Muscle layer of colon (tissue), 2 donors: ENCODE measurements around the gene REELD1.

Source experiments
- H3K27ac ChIP-seq: one replicate; pipeline ENCODE4 v1.7.0; 2013; ENCODE audit warnings: low read depth, mild to moderate bottlenecking, low read length, moderate library complexity
- H3K27me3 ChIP-seq, 2 donors: one replicate each; pipeline ENCODE4 v1.7.0; 2013; ENCODE audit warnings: low read length in 2 of 2, mild to moderate bottlenecking in 2 of 2; ENCODE audit not compliant: insufficient read depth in 2 of 2, control insufficient read depth in 1 of 2
- H3K36me3 ChIP-seq: one replicate; pipeline ENCODE4 v1.7.0; 2013; ENCODE audit warnings: mild to moderate bottlenecking, low read length; ENCODE audit not compliant: insufficient read depth
- H3K4me1 ChIP-seq: one replicate; pipeline ENCODE4 v1.7.0; 2013; ENCODE audit warnings: mild to moderate bottlenecking, low read length; ENCODE audit not compliant: insufficient read depth
- H3K4me3 ChIP-seq, 2 donors: one replicate each; pipeline ENCODE4 v1.7.0; 2013; ENCODE audit warnings: low read length in 2 of 2, low read depth in 1 of 2, mild to moderate bottlenecking in 1 of 2, moderate library complexity in 1 of 2
- H3K9ac ChIP-seq: one replicate; pipeline ENCODE4 v1.7.0; 2013; ENCODE audit warnings: low read length
- H3K9me3 ChIP-seq: one replicate; pipeline ENCODE4 v1.7.0; 2013; ENCODE audit warnings: mild to moderate bottlenecking, low read length
- donor health status: abdominal sarcoma.
- donor health status: Adenocarcinoma of cecum.

REELD1 gene

GRCh38 chr4:146186596-146186995 lies 27.7 kb upstream of the REELD1 start:
- Histone ChIP-seq H3K9me3 (no peaks in the 10 kb centered on the region), H3K4me3 (no peak overlapping the region), H3K27me3 (no peaks in the 10 kb centered on the region), H3K4me1 (peaks cover 10% of the 10 kb centered on the region), H3K9ac (no peak overlapping the region), H3K36me3 (peaks cover 25% of the 10 kb centered on the region), H3K27ac (no peak overlapping the region)

- H3K4me3 ChIP-seq = no peak overlapping the region
- peaks cover 24% of the 10 kb centered on the region for H3K36me3 ChIP-seq
- no peaks in the 10 kb centered on the region for H3K27me3 ChIP-seq
- H3K27ac ChIP-seq = no peak overlapping the region
- no peak overlapping the region for H3K9ac ChIP-seq
- H3K4me1 ChIP-seq = peaks cover 10% of the 10 kb centered on the region
- H3K9me3 ChIP-seq = no peaks in the 10 kb centered on the region
Measured at GRCh38 chr4:146190456-146190855, 23.9 kb upstream of the REELD1 start.

GRCh38 chr4:146191766-146192458 lies 22.4 kb upstream of the REELD1 start:
- Histone ChIP-seq H3K27me3 (no peaks in the 10 kb centered on the region), H3K4me1 (peaks cover 10% of the 10 kb centered on the region), H3K36me3 (peaks cover 19% of the 10 kb centered on the region), H3K27ac (no peak overlapping the region), H3K4me3 (no peak overlapping the region), H3K9ac (no peak overlapping the region), H3K9me3 (no peaks in the 10 kb centered on the region)

GRCh38 chr4:146193628-146194027 lies 20.7 kb upstream of the REELD1 start:
- Histone ChIP-seq H3K36me3 (peaks cover 8% of the 10 kb centered on the region), H3K4me1 (peaks cover 10% of the 10 kb centered on the region), H3K27ac (no peak overlapping the region), H3K9ac (no peak overlapping the region), H3K9me3 (no peaks in the 10 kb centered on the region), H3K27me3 (no peaks in the 10 kb centered on the region), H3K4me3 (no peak overlapping the region)

GRCh38 chr4:146194212-146194611 lies 20.1 kb upstream of the REELD1 start:
- Histone ChIP-seq H3K9ac (no peak overlapping the region), H3K27ac (no peak overlapping the region), H3K9me3 (no peaks in the 10 kb centered on the region), H3K36me3 (peaks cover 8% of the 10 kb centered on the region), H3K4me1 (peaks cover 10% of the 10 kb centered on the region), H3K27me3 (no peaks in the 10 kb centered on the region), H3K4me3 (no peak overlapping the region)

- Histone ChIP-seq H3K4me3 (no peak overlapping the region), H3K36me3 (no peaks in the 10 kb centered on the region), H3K27ac (no peak overlapping the region), H3K9ac (no peak overlapping the region), H3K27me3 (no peaks in the 10 kb centered on the region), H3K4me1 (no peaks in the 10 kb centered on the region), H3K9me3 (no peaks in the 10 kb centered on the region)
Measured at GRCh38 chr4:146202665-146203064, 11.7 kb upstream of the REELD1 start.

GRCh38 chr4:146207410-146207809 lies 6.9 kb upstream of the REELD1 start:
- Histone ChIP-seq H3K27ac (no peak overlapping the region), H3K27me3 (no peaks in the 10 kb centered on the region), H3K36me3 (no peaks in the 10 kb centered on the region), H3K4me3 (no peak overlapping the region), H3K9ac (no peak overlapping the region), H3K9me3 (no peaks in the 10 kb centered on the region), H3K4me1 (no peaks in the 10 kb centered on the region)

GRCh38 chr4:146210890-146211289 lies 3.4 kb upstream of the REELD1 start:
- H3K36me3 ChIP-seq = no peaks in the 10 kb centered on the region
- H3K9me3 ChIP-seq = no peaks in the 10 kb centered on the region
- no peaks in the 10 kb centered on the region for H3K27me3 ChIP-seq
- H3K4me1 ChIP-seq = no peaks in the 10 kb centered on the region
- H3K27ac ChIP-seq = no peak overlapping the region
- no peak overlapping the region for H3K9ac ChIP-seq
- H3K4me3 ChIP-seq = no peak overlapping the region

GRCh38 chr4:146211440-146211839 lies 2.9 kb upstream of the REELD1 start:
- Histone ChIP-seq H3K36me3 (no peaks in the 10 kb centered on the region), H3K9me3 (no peaks in the 10 kb centered on the region), H3K27me3 (no peaks in the 10 kb centered on the region), H3K4me1 (no peaks in the 10 kb centered on the region), H3K4me3 (no peak overlapping the region), H3K9ac (no peak overlapping the region), H3K27ac (no peak overlapping the region)

GRCh38 chr4:146212781-146213180 lies 1.6 kb upstream of the REELD1 start:
- no peaks in the 10 kb centered on the region for H3K9me3 ChIP-seq
- H3K4me1 ChIP-seq = no peaks in the 10 kb centered on the region
- H3K27me3 ChIP-seq = no peaks in the 10 kb centered on the region
- H3K4me3 ChIP-seq = no peak overlapping the region
- H3K9ac ChIP-seq = no peak overlapping the region
- H3K27ac ChIP-seq = no peak overlapping the region
- H3K36me3 ChIP-seq = no peaks in the 10 kb centered on the region

- Histone ChIP-seq H3K4me3 (no peak overlapping the region), H3K36me3 (no peaks in the 10 kb centered on the region), H3K27me3 (no peaks in the 10 kb centered on the region), H3K9ac (no peak overlapping the region), H3K27ac (no peak overlapping the region), H3K9me3 (no peaks in the 10 kb centered on the region), H3K4me1 (no peaks in the 10 kb centered on the region)
Measured at GRCh38 chr4:146222313-146222712, 8.0 kb downstream of the REELD1 start.

GRCh38 chr4:146224326-146224966 lies 10.1 kb downstream of the REELD1 start:
- Histone ChIP-seq H3K4me1 (no peaks in the 10 kb centered on the region), H3K27me3 (no peaks in the 10 kb centered on the region), H3K36me3 (no peaks in the 10 kb centered on the region), H3K9ac (no peak overlapping the region), H3K27ac (no peak overlapping the region), H3K4me3 (no peak overlapping the region), H3K9me3 (no peaks in the 10 kb centered on the region)
